Measurements from ENCODE around the gene FXYD4. TPM values are rescaled to one million over a fixed set of nuclear protein-coding genes. Genes with fewer than 3 reads are reported as not detected.
A peak's percentile ranks its signal among the peaks of the same experiment; 100 is the strongest.

FXYD4 gene
- polyA plus RNA-seq, 1 of the 3 experiments (the other 2 are of a cell fraction): not detected

- ChIA-PET POLR2A (no interaction called here), CTCF (interaction anchor here (0.7 to 4.4 kb wide), 8 partner anchors 17 to 597 kb away, joined by 3 to 90 read pairs (median 4); no protein-coding TSS in a partner anchor)
- Histone ChIP-seq H2AFZ (ENCODE audit: low read depth) (no peak overlapping the region), H3K4me1 (ENCODE audit: control insufficient read depth in 1 of 2, insufficient read depth in 2 of 2, low read depth in 1 of 2, low read length in 1 of 2) (peaks cover 5 to 19% of the 10 kb centered on the region in 2 experiments; a peak in 3 of 4 replicates), H3K9ac (no peak overlapping the region), H3K79me2 (ENCODE audit: insufficient read depth) (no peaks in the 10 kb centered on the region), H3K9me2 (no peaks in the 10 kb centered on the region), H3K4me3 (ENCODE audit: low read depth in 2 of 2, low read length in 1 of 2) (no peak overlapping the region), H3K9me3 (no peaks in the 10 kb centered on the region), H3F3A (replicated peaks; ENCODE audit: insufficient read depth) (peaks cover 13% of the 10 kb centered on the region), H4K20me1 (ENCODE audit: insufficient read depth) (no peaks in the 10 kb centered on the region), H3K4me2 (no peak overlapping the region), H3K27ac (ENCODE audit: low read depth in 2 of 2, low read length in 1 of 2) (no peak overlapping the region), H3K36me3 (replicated peaks in 1 of 2; ENCODE audit: control insufficient read depth in 1 of 2, insufficient read depth in 2 of 2, low read length in 1 of 2) (no peaks in the 10 kb centered on the region), H3K27me3 (ENCODE audit: insufficient read depth) (no peaks in the 10 kb centered on the region)
- TF ChIP-seq CTCF (IDR thresholded peaks at IDR 0.05): no peak
- peak; percentile 97 for TF ChIP-seq GATA2 (CRISPR knock-in tag; IDR thresholded peaks at IDR 0.05)
- no peak for TF ChIP-seq REST (IDR thresholded peaks at IDR 0.05; ENCODE audit: low read depth, low read length)
- TF ChIP-seq FOXM1 (IDR thresholded peaks at IDR 0.05; ENCODE audit: low read depth): no peak
- no peak; the same call in 1 of the 2 replicates for TF ChIP-seq RAD21 (IDR thresholded peaks at IDR 0.05; ENCODE audit: low read length)
- TF ChIP-seq IRF3 (IDR thresholded peaks at IDR 0.05; ENCODE audit: low read depth, low read length): no peak
- TF ChIP-seq CHD2 (IDR thresholded peaks at IDR 0.05; ENCODE audit: low read length, partially characterized antibody): peak; percentile 77
- no peak for TF ChIP-seq GABPA (IDR thresholded peaks at IDR 0.05; ENCODE audit: low read depth)
- peak; percentile 100 for TF ChIP-seq RCOR1 (IDR thresholded peaks at IDR 0.05; ENCODE audit: low read length)
- TF ChIP-seq EZH2phosphoT487 (IDR thresholded peaks at IDR 0.05; ENCODE audit: borderline replicate concordance, low read depth): no peak
- TF ChIP-seq TAF1 (IDR thresholded peaks at IDR 0.05; ENCODE audit: borderline replicate concordance, low read depth, low read length): no peak
- no peak for TF ChIP-seq SMC3 (IDR thresholded peaks at IDR 0.05; ENCODE audit: low read depth, low read length)
- no peak for TF ChIP-seq RXRA (IDR thresholded peaks at IDR 0.05; ENCODE audit: borderline replicate concordance, low read depth)
- peak in 1 of 2 experiments; percentile 85; a peak in 2 of 4 replicates for TF ChIP-seq EP300 (IDR thresholded peaks at IDR 0.05; ENCODE audit: borderline replicate concordance in 1 of 2, low read depth in 1 of 2, low read length in 1 of 2)
- TF ChIP-seq MAX (IDR thresholded peaks at IDR 0.05; ENCODE audit: low read depth): no peak
- TF ChIP-seq FOXJ3 (CRISPR knock-in tag; IDR thresholded peaks at IDR 0.05): peak; percentile 78
- peak; percentile 27; the same call in 1 of the 2 replicates for TF ChIP-seq MXI1 (IDR thresholded peaks at IDR 0.05; ENCODE audit: low read depth, low read length)
- no peak for TF ChIP-seq USF1 (IDR thresholded peaks at IDR 0.05; ENCODE audit: borderline replicate concordance, low read depth)
- no peak for TF ChIP-seq RFX5 (IDR thresholded peaks at IDR 0.05; ENCODE audit: low read length)
- no peak for TF ChIP-seq USF2 (IDR thresholded peaks at IDR 0.05; ENCODE audit: borderline replicate concordance, low read depth, low read length)
- no peak for TF ChIP-seq MEF2A (IDR thresholded peaks at IDR 0.05; ENCODE audit: borderline replicate concordance, low read depth)
- peak; percentile 51; the same call in 1 of the 2 replicates for TF ChIP-seq TCF12 (IDR thresholded peaks at IDR 0.05)
- peak; percentile 85 for DNase-seq
- WGBS (ENCODE audit: low lambda C conversion rate): 19% methylated on average over 7 of the region's 7 CpGs
These were observed 21.3 kb upstream of the FXYD4 start for GRCh38 chr10:43350156-43350555.
